Tibial nerve (tissue), 4 donors: ENCODE results near the gene ITM2C. TPM values are rescaled to one million over a fixed set of nuclear protein-coding genes. Genes with fewer than 3 reads are reported as not detected.

Experiments used
- DNase-seq, 2 donors: peaks; one replicate each; pipeline ENCODE4 v3.0.0-alpha.2; 2019; ENCODE audit warnings: low spot score in 2 of 2
- H3K27ac ChIP-seq, 4 donors: fragments of 200-600 bp; sonication (generic) in 3 of 4; one replicate each; pipeline ENCODE4 v1.5.1; 2017 to 2019; ENCODE audit warnings: mild to moderate bottlenecking in 1 of 4
- H3K27me3 ChIP-seq, 2 donors: fragments of 200-600 bp; sonication (generic) in 1 of 2; one replicate each; pipeline versions ENCODE4 v1.5.1 to v1.6.0; 2017 to 2019
- H3K36me3 ChIP-seq, 3 donors: fragments of 200-600 bp; sonication (generic); one replicate each; pipeline ENCODE4 v1.5.1; 2018 to 2019
- H3K4me1 ChIP-seq, 4 donors: fragments of 200-600 bp; sonication (generic) in 3 of 4; one replicate each; pipeline ENCODE4 v1.5.1; 2017 to 2019
- H3K4me3 ChIP-seq, 4 donors: fragments of 200-600 bp; sonication (generic) in 3 of 4; one replicate each; pipeline ENCODE4 v1.5.1; 2017 to 2019; ENCODE audit warnings: mild to moderate bottlenecking in 1 of 4, moderate library complexity in 1 of 4
- H3K9me3 ChIP-seq, 4 donors: fragments of 200-600 bp; sonication (generic) in 3 of 4; one replicate each; pipeline ENCODE4 v1.5.1; 2017 to 2019
- EP300 ChIP-seq, 2 donors: sonication (generic); formaldehyde crosslinking; IDR thresholded peaks; one replicate each; pipeline ENCODE4 v1.6.1; 2017; ENCODE audit warnings: antibody characterized with exemption in 2 of 2, mild to moderate bottlenecking in 1 of 2
- POLR2A ChIP-seq, 2 donors: fragments of 450-650 bp; IDR thresholded peaks; one replicate each; pipeline ENCODE4 v1.6.1; 2017; ENCODE audit warnings: antibody characterized with exemption in 2 of 2, mild to moderate bottlenecking in 2 of 2, moderate library complexity in 2 of 2
- WGBS, 2 donors: methylation state at CpG; one replicate each; pipeline ENCODE4 v1.1.5; 2018; 5-methylcytosine and 5-hydroxymethylcytosine counted together
- total RNA-seq, 4 donors: library from RNA; depleted of rRNA; stranded (reverse); fragments of >200 nt; gene quantifications; one replicate each; pipeline ENCODE4 v1.1.0, GENCODE V29; 2016
- TF ChIP-seq, protein P1 (sequence below), 5 experiments: fragments of 200-600 bp in 3 of 5; fragments of 450-650 bp in 2 of 5; sonication (generic) in 3 of 5; IDR thresholded peaks; one replicate each; pipeline ENCODE4 v1.5.1; 2016 to 2019; ENCODE audit warnings: antibody characterized with exemption in 5 of 5, mild to moderate bottlenecking in 3 of 5, moderate library complexity in 2 of 5

Gene ITM2C
- total RNA-seq, 4 donors from 2014 or later = 80.1 to 146 (median 128) TPM

DNA sequence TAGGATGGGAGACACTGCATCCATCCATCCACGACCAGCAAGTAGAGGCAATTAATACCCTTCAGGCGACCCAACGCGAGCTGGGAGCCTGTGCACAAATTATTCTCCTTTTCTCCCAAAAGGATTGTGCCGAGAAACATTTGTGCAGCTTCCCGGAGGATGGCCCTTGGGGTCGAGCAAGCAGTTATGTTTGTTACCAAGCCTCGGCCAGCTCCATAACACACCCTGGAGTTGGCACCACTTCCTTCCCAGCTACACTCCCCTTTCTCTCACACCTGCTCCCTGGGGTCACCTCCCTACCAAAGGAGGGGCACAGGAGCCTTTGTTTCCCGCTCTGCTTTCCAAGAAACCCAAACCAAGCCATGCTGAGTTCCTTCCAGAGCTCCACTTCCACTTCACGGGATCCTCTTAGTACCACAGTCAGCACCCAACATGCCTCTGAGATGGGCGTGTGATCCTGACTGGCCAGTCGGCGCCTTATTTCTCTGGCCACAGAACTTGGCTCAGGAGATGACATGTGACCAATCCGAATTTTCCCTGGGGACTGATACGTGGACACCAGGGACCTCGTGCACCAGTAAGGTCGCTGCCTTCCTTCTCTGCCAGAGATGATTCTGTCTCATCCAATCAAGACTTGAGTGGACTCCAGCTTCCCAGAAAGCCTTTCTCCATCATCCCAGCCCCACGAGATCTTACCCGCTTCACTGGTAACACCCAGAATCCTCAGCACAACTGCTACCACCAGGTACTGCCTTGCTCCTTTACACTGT lies 31.8 kb downstream of the ITM2C start:
- Histone ChIP-seq H3K4me1 (peaks cover 0 to 8% (median 4%) of the 10 kb centered on the region in 4 donors), H3K36me3 (no peaks in the 10 kb centered on the region), H3K9me3 (peaks cover 0 to 8% (median 0%) of the 10 kb centered on the region in 4 donors), H3K27ac (no peak overlapping the region), H3K27me3 (peaks cover 0 to 4% of the 10 kb centered on the region in 2 donors), H3K4me3 (no peak overlapping the region)
- TF ChIP-seq EP300 (IDR thresholded peaks at IDR 0.05) (no peak), POLR2A (IDR thresholded peaks at IDR 0.05) (no peak)
- TF ChIP-seq, protein P1, sequence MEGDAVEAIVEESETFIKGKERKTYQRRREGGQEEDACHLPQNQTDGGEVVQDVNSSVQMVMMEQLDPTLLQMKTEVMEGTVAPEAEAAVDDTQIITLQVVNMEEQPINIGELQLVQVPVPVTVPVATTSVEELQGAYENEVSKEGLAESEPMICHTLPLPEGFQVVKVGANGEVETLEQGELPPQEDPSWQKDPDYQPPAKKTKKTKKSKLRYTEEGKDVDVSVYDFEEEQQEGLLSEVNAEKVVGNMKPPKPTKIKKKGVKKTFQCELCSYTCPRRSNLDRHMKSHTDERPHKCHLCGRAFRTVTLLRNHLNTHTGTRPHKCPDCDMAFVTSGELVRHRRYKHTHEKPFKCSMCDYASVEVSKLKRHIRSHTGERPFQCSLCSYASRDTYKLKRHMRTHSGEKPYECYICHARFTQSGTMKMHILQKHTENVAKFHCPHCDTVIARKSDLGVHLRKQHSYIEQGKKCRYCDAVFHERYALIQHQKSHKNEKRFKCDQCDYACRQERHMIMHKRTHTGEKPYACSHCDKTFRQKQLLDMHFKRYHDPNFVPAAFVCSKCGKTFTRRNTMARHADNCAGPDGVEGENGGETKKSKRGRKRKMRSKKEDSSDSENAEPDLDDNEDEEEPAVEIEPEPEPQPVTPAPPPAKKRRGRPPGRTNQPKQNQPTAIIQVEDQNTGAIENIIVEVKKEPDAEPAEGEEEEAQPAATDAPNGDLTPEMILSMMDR (IDR thresholded peaks at IDR 0.05) = no peak
- no peak for DNase-seq
- WGBS, 2 donors = 77 to 86% methylated on average over 19 of the region's 19 CpGs

DNA sequence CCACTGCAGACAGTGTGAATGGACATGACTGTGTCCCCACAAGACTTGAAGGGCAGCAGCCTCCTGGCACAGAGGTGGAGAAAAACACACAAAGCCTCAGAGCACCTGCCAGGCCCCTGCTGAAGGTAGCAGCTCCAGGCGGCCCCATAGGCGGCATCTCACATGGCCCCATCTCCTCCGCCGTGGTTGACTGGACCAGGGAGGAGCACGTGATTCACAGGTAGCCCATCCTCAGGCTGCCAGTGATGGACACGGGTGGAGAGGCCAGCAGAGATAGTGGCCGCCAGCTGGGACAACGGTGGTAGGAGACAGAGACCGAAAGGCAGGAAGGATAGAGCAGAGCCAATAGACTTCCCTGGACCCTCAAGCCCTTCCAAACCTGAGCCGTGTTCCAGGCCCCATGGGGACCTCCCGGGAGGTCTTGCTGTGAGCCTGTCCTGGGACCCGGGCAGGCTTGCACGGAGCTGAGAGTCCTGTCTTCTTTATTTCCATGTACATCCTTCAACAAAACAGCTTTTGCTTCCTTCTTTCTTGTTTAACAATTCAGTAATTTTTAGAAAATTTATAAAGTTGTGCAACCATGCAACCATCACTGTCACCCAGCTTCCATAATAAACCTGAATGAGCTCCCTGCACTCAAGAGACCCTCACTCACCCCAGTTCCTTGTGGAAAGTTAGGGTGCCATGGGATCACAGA lies 33.4 kb downstream of the ITM2C start:
- WGBS, 2 donors = 88 to 89% methylated on average over 13 of the region's 13 CpGs
- H3K36me3 ChIP-seq = no peaks in the 10 kb centered on the region
- H3K27me3 ChIP-seq = no peaks in the 10 kb centered on the region
- peaks cover 0 to 8% (median 4%) of the 10 kb centered on the region in 4 donors for H3K4me1 ChIP-seq
- TF ChIP-seq EP300 (IDR thresholded peaks at IDR 0.05) (no peak), POLR2A (IDR thresholded peaks at IDR 0.05) (no peak)
- TF ChIP-seq, protein P1 (IDR thresholded peaks at IDR 0.05) = no peak
- no peak overlapping the region for H3K27ac ChIP-seq
- no peaks in the 10 kb centered on the region for H3K9me3 ChIP-seq
- no peak for DNase-seq
- no peak overlapping the region for H3K4me3 ChIP-seq

DNA sequence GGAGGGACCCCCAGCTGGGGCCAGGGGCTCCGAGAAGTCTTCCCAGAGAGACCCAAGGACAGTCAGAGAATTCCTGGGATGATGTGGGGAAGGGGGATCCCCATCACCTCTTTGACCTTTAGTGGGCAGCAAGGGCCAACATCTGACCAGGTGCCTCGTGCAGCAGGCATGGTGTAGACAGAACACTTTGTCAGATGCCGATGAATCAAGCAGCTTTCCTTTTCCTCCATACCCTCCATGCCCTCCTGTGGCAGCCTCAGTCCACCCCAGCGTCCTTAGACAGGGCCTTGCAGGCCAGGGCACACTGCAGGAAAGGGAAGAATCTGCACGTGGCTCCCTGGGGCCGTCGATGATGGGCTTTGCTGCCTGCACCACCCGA lies 34.0 kb downstream of the ITM2C start:
- no peak overlapping the region for H3K27ac ChIP-seq
- no peaks in the 10 kb centered on the region for H3K27me3 ChIP-seq
- no peaks in the 10 kb centered on the region for H3K36me3 ChIP-seq
- H3K4me1 ChIP-seq = peaks cover 0 to 8% (median 2%) of the 10 kb centered on the region in 4 donors
- TF ChIP-seq, protein P1 (IDR thresholded peaks at IDR 0.05) = no peak
- TF ChIP-seq POLR2A (IDR thresholded peaks at IDR 0.05) (no peak), EP300 (IDR thresholded peaks at IDR 0.05) (no peak)
- H3K9me3 ChIP-seq = no peaks in the 10 kb centered on the region
- no peak for DNase-seq
- WGBS, 2 donors = 50 to 51% methylated on average over 8 of the region's 8 CpGs
- H3K4me3 ChIP-seq = no peak overlapping the region

DNA sequence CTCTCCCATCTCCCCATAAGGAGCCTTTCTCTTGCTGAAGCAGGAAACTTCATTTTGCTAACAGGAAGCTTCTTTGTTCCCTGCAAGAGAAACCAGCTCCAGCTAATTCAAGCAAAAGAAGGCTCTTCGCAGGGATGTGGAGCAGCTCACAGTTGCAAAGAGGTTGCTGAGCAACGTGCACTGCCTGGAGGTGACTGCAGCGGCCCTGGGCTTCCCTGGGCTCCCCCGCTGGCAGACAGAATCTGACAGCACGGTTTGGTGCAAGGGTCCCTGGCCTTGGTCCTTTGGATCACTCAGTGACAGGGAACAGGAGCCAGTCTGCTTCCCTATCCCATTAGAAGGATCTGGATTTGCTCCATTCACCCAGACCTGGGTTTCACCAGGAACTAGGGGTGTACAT lies 34.5 kb downstream of the ITM2C start:
- Histone ChIP-seq H3K4me3 (no peak overlapping the region), H3K27me3 (no peaks in the 10 kb centered on the region), H3K4me1 (peaks cover 0 to 8% (median 0%) of the 10 kb centered on the region in 4 donors), H3K27ac (no peak overlapping the region), H3K9me3 (no peaks in the 10 kb centered on the region), H3K36me3 (no peaks in the 10 kb centered on the region)
- DNase-seq = no peak
- 15 to 42% methylated on average over 5 of the region's 5 CpGs for WGBS, 2 donors
- TF ChIP-seq, protein P1 (IDR thresholded peaks at IDR 0.05) = no peak
- TF ChIP-seq EP300 (IDR thresholded peaks at IDR 0.05) (no peak), POLR2A (IDR thresholded peaks at IDR 0.05) (no peak)

DNA sequence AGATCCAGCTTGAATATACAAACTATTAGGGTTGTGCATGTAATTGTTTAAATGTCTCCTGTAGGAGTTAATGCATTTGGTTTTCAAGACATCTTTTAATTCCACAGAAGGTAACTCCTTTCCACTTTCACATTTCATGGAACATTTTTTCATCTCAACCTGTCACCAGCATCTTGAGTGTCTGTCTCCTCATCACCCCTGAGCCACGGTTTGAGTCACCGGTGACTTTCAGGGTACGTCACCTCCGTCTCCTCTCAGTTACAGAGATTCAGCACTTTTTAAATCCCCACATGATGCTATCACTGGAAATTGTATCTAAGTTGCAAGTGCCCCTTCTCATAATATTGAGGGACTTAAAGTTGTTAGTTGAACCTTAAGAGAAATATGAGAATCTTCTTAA lies 35.0 kb downstream of the ITM2C start:
- no peak for DNase-seq

More for the DNA sequence above, 35.0 kb downstream of the ITM2C start:
- Histone ChIP-seq H3K4me1 (peaks cover 0 to 8% (median 0%) of the 10 kb centered on the region in 4 donors), H3K27me3 (no peaks in the 10 kb centered on the region), H3K4me3 (no peak overlapping the region), H3K9me3 (no peaks in the 10 kb centered on the region), H3K36me3 (no peaks in the 10 kb centered on the region), H3K27ac (no peak overlapping the region)
- TF ChIP-seq POLR2A (IDR thresholded peaks at IDR 0.05) (no peak), EP300 (IDR thresholded peaks at IDR 0.05) (no peak)
- TF ChIP-seq, protein P1 (IDR thresholded peaks at IDR 0.05) = no peak
- WGBS, 2 donors = 92 to 93% methylated on average over 4 of the region's 4 CpGs
